ENCODE results near the gene VEPH1.

GRCh38 chr3:157268026-157268425, 235.2 kb downstream of the VEPH1 start:
- TF ChIP-seq POLR2A (IDR thresholded peaks at IDR 0.05) = no peak
- no peak for TF ChIP-seq CTCF (IDR thresholded peaks at IDR 0.05)

Measured in lower leg skin (tissue), 3 donors.